HG02885 (cell line): Measurements from ENCODE around the gene CCDC7.
A peak's percentile ranks its signal among the peaks of the same experiment; 100 is the strongest.
"Not testable (repeated sequence)": the region's sequence is repeated elsewhere in the genome, so short reads cannot be mapped to it uniquely, and the experiment has no call there.

Source experiments
- ATAC-seq: cut with Tn5 transposase; IDR thresholded peaks from one replicate; pipeline ENCODE4 v1.9.1; 2021; ENCODE audit warnings: mild to moderate bottlenecking; ENCODE audit not compliant: unreplicated experiment, poor library complexity

The CCDC7 gene

DNA sequence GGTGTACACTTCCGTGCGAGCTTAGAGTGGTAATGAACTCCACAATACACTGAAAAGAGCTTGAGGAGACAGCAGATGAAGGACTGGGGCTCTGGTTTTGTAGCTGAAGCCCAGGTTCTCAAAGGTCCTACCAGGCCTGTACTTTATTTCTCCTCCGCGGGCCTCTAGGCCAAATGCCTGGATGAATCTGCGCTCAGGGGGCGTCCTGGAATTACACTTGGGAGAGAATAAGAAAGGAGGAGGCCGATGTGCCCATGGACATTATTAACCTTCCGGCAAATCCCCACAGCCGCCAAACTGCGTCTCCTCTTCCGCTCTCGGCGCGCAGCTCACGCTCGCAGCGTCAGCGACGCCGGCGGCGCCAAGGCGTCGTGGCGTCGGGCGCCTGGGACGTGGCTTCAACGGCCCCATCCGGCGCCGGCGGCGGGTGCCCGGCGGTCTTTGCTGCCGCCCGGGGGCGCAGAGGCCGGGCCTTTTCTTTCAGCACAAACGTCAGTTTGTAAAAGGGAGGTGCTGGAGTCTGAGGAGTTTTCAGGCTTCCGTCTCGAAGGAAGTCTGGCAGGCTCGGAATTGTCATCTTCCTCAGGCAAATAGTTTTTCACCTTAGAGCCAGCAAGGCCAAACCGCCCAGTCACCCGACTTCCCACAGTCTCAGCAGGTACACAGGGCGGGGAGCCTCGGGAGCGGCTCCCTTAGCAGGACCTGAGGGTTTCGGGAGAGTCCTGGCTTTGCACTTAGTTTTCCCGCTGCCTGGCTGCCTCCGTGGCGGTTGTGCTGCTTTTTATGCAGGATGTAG lies at the start of gene CCDC7:
CCDC7 (plus strand) TSS at position 401 of the 796 bp plus-strand sequence. CDS start 5,503 bp downstream, outside the sequence.
- peak; percentile 97 for ATAC-seq

DNA sequence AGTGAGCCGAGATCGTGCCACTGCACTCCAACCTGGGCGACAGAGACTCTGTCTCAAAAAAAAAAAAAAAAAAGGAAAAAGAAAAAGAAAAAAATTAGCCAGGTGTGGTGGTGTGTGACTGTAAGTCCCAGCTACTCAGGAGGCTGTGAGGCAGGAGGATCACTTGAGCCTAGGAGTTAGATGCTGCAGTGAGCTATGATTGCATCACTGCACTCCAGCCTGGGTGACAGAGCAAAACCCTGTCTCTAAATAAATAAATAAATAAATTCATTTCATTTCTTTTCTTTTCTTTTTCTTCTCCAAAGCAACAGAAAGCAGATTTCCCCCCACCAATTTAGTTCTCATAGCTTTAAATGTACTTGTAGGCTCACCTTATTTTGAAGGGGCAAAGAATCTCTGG lies 48.8 kb upstream of the CCDC7 start:
- not testable (repeated sequence) for ATAC-seq

DNA sequence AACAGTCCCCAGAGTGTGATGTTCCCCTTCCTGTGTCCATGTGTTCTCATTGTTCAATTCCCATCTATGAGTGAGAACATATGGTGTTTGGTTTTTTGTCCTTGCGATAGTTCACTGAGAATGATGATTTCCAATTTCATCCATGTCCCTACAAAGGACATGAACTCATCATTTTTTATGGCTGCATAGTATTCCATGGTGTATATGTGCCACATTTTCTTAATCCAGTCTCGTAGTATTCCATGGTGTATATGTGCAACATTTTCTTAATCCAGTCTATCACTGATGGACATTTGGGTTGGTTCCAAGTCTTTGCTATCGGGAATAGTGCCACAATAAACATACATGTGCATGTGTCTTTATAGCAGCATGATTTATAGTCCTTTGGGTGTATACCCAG lies 46.2 kb upstream of the CCDC7 start:
- ATAC-seq, result not testable (repeated sequence)

DNA sequence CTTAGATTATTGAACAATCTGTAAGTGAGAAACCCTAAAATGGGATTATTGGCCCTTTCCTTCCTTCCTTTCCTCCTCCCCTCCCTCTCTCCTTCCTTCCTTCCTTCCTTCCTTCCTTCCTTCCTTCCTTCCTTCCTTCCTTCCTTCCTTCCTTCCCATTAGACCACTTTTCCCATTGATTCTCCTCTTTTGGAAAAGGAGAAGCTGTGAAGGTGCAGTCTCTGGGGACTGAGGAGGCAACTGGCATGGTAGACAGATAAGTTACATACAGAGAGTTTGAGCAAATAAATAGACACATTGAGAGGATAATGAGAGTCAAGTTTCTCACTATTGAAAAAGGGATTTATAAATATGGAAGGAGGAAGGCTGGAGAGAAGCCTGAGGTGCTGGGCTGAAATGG lies 45.0 kb upstream of the CCDC7 start:
- no peak for ATAC-seq

DNA sequence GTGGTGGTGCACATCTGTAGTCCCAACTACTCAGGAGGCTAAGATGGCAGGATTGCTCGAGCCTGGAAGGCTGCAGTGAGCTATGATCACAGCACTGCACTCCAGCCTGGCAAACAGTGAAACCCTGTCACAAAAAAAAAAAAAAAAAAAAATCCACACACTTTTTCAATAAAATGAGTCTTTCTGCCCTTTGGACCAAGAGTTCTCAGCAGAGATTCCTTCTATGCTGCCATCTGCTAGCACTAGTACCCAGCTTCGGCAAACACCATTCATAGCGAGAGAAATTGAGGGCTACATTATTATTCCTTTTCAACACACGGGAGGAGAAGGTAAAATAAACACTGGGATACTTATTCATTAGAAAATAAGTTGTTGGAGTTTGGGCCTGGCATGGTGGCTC lies 43.4 kb upstream of the CCDC7 start:
- no peak for ATAC-seq

- ATAC-seq, result no peak
Observed at GRCh38 chr10:32403091-32403490, 42.8 kb upstream of the CCDC7 start.

- ATAC-seq, result no peak
Observed at GRCh38 chr10:32408690-32409089, 37.2 kb upstream of the CCDC7 start.

GRCh38 chr10:32409741-32410140 lies 36.2 kb upstream of the CCDC7 start:
- ATAC-seq, result no peak

DNA sequence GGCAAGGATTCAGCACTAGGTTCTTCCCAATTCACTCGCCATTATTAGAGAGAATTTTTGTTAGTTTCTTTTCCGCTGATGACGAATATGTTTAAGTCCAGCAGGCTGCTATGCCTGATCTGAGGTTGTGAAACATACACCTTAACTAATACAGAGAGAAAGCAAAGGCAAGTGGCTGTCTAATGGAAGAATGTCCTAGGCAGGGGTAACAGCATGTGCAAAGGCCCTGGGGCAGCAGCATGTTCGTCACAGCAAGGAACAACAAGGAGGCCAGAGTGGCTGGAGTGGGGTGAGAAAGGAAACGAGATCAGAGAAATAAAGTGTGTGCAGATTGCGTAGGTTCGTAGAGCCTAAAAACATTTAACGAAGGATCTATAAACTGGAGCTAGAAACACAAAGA lies 35.4 kb upstream of the CCDC7 start:
- no peak for ATAC-seq

- no peak for ATAC-seq
Observed at GRCh38 chr10:32411797-32412498, 34.0 kb upstream of the CCDC7 start.

GRCh38 chr10:32412499-32412853 lies 33.5 kb upstream of the CCDC7 start:
- ATAC-seq, result no peak

- ATAC-seq, result no peak
Observed at GRCh38 chr10:32413513-32413912, 32.4 kb upstream of the CCDC7 start.

DNA sequence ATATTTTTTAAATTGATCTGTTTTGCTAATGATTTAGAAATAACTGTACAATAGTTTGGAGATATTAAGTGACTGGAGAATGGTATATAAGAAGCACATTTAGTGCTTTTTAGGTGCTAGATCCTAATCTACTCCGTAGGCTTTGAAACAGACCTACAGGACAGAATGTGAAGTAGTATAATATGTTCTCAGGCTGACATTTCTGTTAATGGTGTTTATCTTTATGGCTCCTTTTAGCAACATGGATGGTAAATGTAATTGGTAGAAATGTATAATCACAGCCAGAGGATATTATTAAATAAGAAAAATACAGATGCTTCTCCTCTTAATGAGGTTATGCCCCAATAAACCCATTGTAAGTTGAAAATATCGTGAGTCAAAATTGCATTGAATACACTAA lies 30.6 kb upstream of the CCDC7 start:
- no peak for ATAC-seq

- no peak for ATAC-seq
Observed at GRCh38 chr10:32417911-32418547, 27.9 kb upstream of the CCDC7 start.

GRCh38 chr10:32418572-32418971 lies 27.4 kb upstream of the CCDC7 start:
- no peak for ATAC-seq

DNA sequence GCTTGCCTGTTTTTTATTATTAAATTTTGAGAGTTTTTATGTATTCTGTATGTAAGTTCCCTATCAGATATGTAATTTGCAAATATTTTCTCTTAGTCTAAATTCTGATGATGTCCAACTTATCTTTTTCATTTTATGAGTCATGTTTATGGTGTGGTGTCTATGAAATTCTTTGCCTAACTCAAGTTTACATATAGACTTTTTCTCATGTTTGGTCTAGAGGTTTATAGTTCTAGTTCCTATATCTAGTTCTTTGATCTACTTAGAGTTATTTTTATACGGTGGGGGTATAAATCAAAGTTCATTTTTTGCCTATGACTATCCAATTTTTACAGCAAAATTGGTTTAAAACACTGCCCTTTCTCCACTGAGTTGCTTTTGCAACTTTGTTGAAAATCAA lies 26.3 kb upstream of the CCDC7 start:
- ATAC-seq, result no peak

DNA sequence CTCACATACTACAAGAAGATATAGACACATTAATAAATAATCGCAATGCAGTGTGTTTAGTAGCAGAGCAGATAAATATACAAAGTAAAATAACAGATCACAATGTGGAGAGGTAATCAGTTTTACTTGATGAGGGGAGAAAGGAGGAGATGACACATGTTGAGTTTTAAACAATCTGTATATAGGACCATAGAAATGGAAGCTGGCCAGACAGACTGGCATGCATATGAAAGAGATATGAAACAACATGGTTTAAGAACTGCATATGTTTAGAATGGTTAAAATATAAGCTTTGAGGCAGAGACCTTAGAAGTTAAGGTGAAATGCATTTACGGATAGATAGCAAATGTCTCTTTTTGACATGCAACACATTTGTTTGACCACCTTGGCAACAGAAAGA lies 19.8 kb upstream of the CCDC7 start:
- ATAC-seq, result no peak

- no peak for ATAC-seq
Observed at GRCh38 chr10:32433542-32433941, 12.4 kb upstream of the CCDC7 start.

DNA sequence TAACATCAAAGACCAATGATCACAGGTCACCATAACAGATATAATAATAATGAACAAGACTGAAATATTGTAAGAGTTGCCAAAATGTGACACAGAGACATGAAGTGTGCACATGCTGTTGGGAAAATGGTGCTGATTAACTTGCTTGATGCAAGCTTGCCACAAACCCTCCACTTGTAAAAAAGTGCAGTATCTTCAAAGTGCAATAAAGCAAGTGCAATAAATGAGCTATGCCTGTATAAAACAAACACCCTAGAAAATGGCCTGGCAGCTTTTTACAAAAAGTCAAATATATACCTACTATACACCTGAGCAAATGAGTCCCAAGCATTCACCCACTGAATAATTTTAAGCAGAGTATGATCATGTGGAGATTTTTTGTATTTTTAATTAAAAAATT lies 9.7 kb upstream of the CCDC7 start:
- no peak for ATAC-seq

DNA sequence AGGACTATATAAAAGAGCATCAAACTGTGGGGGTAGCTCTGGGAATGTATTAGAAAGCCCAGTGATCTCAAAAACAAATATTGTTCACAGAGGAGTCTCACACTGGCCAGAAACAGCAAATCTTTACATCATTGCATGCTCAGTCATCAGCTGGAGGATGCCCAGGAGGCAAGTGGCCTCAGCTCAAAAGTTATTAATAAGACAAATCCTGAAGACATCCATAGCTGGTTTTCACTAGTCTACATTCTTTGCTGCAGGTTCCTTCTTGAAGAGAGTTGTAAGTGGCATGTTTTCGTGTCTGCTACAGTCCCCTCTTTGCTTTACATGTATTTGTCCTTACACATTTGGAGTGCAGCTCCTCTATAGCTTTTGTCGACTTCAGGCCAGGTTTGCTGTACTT lies 8.6 kb upstream of the CCDC7 start:
- no peak for ATAC-seq

GRCh38 chr10:32445036-32445435 lies 904 bp upstream of the CCDC7 start:
- no peak for ATAC-seq
